Measurements from ENCODE around the gene MAJIN.

DNA sequence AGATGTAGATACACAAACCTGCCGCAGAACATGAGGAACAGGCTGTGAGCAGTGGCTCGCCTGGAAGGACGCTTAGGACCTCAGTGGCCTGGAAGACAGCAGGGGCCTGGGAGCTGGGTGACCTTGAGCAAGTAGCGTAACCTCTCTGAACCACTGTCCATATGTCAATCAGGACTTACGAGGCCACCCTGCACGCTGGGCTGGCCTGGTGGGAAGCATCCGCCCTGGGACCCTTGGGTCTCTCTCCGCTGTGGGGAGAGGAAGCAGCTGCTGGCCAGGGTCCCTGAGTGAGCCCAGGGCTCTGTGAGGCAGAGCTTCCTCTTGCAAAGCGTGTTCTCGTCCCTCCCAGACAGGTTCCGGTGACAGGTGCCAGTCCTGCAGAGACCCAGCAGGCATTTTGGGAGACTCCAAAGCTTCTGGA lies 79.5 kb downstream of the MAJIN start:
- TF ChIP-seq POLR2A (IDR thresholded peaks at IDR 0.05): no peak
- TF ChIP-seq CTCF (IDR thresholded peaks at IDR 0.05 in 4 of 5, conservative IDR thresholded peaks at IDR 0.05 in 1 of 5): no peak
